Stimulated activated CD4-positive, alpha-beta T cell treated with anti-CD3 and anti-CD28 coated beads, Interleukin-12 subunit alpha, Interleukin-12 subunit beta, amount 100 ng/mL, for 24 hours (primary cell): Measurements from ENCODE around the gene TPD52L2.
"Not testable (repeated sequence)": the region's sequence is repeated elsewhere in the genome, so short reads cannot be mapped to it uniquely, and the experiment has no call there.

Experiments
- DNase-seq, 2 experiments: peaks; one replicate each; pipeline ENCODE4 v3.0.0-alpha.2; 2020; ENCODE audit warnings: low read depth in 2 of 2

The TPD52L2 gene

DNA sequence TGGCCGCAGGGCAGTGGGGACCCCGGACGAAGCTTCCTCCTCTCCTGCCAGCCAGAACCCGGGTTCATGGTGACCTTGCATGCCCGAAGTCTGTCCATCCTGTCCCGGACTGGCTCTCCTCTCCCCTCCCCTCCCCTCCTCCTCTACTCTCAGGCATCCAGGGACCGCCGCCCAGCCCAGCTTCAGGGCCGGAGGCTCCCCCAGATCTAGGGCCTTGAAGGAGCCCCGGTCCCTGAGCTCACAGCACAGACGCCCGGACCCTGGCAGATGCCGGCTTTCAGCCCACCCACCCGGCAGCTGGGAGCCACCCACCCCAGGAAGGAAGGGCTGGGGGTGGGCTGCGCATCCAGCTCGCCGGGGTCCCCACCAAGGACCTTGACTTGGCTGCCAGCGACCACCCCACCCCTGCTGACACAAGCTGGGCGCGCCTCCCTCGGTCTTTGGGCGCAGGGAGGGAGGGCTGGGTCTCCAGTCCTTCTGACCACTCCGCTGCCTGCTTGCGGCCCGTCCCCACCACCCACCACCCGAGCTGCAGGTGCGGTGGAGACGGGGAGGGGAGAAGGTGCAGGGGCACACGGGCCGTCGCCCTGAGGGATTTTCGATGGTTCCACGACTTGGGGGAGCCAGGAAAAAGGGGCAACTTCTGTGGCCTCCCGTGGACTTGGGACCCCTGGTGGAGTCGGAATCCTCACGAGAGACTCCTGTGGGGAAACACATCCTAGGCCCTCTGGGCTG, 9.5 kb upstream of the TPD52L2 start:
- no peak for DNase-seq

DNA sequence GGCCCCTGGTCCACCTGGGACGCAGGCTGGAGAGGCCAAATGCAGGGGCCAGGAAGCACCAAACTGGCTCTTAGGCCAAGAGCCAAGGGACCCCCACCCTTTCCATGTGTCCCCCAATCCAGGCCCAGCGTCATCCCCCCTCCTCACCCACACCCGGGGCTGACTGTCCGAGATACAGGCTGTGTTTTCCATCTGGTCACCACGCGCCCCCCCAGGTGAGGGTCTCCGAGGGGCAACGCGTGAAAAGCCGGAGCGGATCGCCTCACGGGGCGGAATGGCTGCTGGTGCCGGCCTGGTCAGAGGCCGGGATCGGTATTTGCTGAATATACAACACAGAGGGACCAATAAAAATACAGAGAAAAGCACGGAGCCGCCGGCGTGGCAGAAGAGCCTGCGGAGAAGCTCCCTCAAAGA, 9.0 kb upstream of the TPD52L2 start:
- no peak for DNase-seq

DNA sequence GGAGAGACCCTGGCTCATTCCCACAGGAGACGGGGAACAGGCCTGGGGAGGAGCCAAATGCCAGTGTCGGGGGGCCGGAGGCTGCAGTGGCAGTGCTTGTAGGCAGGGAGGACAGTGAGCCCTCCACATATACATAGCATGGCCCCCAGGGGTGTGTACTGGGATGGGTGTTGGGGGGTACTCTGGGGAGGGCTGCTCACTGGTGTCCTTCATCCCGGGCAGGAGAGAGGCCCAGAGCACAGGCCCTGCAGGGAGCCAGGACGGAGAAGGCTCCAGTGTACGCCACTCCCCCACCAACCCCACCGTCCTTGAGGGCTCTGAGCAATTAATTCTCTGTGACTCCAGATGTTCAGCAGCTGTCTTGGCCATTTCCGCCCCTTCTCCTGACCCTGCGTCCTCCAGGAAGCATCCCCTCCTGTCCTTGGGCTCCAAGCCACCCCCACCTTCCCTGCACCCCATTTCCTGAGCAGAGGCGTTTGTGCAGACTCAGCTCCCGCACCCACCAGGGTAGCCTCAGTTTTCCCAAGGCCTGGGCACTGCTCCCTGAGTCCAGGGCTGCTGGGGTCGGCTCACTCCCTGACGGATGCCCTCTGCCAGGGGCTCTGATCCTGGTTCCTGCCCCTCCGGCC, 7.2 kb upstream of the TPD52L2 start:
- DNase-seq, result no peak

DNA sequence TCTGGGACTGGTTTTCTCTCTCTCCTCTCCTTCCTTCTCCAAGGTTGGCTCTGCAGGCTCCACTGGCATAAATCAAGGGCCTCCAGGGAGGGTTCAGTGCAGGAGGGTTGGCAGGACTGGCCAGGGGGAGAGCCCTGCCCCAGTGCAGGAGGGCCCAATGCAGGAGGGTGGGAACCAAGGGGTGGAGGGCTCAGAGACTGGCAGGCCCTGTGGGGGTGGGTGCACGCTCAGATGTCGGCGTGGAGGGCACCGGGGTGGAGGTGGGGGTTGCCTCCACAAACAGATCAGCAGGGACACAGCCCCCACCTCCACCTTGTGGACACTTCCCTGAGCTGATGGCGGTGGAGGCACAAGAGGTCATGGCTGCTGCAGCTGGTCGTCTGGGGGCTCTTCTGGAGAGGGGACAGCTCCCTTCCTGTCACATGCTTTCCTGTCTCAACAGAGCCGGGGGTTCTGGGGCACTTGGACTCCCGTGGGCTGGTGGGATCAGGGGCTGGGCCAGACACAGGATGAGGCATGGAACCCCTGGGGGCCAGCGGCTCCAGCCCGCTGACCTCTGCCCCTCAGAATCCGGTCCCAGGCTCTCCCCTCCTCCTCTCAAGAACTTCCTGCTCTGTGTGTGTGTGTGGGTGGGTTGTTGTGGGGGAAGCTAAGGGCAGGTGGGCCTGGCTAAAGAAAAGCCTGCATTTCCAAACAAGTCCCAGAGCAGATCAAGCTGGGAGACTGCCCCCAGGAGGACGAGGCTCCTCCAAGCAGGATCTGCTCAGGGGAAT, 6.5 kb upstream of the TPD52L2 start:
- DNase-seq, result no peak

DNA sequence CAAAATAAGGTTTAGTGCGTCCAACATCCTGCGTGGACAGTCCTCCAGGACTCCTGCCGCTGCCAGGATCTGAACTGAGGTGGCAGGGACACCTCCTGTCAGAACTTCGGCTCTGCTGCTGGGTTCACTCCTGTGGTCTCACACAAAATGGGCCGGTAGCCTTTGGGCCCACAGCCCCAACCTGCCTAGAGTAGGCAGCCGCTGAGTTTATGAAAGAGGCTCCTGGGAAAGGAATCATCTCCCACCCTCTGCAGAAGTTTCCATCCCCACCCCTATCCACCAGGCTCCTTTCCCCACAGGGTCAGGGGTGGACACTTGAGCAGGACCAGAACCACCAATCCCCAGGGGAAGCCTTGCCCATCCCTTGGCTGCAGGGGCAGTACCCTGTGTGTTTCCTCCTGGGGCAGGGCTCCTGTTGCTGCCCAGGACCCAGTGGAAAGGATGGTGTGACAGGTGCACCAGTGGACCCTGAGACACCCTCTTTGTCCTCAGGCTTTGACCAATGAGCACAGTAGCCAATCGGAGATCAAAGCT, 5.8 kb upstream of the TPD52L2 start:
- DNase-seq, result no peak

DNA sequence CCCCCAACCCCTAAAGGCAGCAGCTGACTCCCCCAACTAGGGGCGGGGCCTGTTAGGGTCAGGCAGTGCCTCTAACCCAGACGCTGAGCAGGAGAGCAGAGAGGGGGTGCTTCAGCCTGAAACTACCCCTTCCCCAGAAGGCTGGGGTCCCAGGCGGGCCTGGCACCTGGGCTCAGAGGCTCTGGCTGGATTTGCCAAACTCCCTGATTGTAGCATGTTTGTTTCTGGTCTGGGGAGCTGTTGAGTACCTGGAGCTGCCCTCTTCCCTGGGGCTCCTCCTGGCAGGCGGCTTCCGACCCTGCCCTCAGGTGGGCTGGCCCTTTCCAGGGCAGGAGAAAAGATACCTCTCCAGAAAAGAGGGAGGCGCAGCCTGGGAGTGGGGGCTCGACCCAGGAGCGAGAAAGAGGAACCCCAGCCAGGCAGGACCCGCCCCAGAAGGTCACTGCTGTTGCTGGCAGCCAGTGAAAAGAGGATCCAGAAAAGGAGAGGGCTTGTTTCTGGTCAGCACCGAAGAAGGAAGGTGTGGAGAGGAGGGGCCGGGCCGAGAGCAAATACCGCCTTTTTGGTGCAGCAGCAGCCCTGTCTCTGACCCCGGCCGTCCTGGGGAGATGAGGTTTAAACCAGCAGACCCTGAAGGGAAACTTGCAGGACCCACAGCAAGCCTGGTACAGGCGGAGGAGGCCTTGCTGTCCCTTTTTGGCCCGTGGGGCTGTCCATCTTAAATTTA, 4.6 kb upstream of the TPD52L2 start:
- no peak for DNase-seq

DNA sequence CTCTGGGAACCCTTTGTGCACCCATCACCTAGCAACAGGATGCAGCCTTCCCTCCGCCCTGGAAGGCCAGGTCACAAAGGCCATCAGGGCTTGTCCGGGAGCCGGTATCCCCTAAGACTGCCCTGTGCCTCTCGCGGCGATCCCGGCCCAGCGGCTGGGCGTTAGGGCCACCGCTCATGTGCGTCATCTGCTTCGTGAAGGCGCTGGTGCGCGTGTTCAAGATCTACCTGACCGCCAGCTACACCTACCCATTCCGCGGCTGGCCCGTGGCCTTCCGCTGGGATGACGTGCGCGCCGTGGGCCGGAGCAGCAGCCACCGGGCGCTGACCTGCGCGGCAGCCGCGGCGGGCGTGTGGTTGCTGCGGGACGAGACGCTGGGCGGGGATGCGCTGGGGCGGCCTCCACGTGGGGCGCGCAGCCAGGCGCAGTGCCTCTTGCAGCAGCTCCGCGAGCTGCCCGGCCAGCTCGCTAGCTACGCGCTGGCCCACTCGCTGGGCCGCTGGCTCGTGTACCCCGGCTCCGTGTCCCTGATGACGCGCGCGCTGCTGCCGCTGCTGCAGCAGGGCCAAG, 3.6 kb upstream of the TPD52L2 start, which contains the start of gene ABHD16B:
Gene ABHD16B, plus strand, starts transcription at position 134 of the 570 bp plus-strand sequence. Its CDS starts 43 bp downstream, at position 177.
- DNase-seq, result no peak

DNA sequence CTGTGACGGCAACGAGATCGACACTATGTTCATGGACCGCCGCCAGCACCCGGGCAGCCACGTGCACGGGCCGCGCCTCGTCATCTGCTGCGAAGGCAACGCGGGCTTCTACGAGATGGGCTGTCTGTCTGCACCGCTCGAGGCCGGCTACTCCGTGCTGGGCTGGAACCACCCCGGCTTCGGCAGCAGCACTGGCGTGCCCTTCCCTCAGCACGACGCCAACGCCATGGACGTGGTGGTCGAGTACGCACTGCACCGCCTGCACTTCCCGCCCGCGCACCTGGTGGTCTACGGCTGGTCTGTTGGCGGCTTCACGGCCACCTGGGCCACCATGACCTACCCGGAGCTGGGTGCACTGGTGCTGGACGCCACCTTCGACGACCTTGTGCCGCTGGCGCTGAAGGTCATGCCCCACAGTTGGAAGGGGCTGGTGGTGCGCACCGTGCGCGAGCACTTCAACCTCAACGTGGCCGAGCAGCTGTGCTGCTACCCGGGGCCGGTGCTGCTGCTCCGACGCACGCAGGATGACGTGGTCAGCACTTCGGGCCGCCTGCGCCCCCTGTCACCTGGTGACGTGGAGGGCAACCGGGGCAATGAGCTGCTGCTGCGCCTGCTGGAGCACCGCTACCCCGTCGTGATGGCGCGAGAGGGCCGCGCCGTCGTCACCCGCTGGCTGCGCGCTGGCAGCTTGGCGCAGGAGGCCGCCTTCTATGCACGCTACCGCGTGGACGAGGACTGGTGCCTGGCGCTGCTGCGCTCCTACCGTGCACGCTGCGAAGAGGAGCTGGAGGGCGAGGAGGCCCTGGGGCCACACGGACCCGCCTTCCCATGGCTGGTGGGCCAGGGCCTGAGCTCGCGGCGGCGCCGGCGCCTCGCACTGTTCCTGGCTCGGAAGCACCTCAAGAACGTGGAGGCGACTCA, 2.8 kb upstream of the TPD52L2 start:
- no peak for DNase-seq

DNA sequence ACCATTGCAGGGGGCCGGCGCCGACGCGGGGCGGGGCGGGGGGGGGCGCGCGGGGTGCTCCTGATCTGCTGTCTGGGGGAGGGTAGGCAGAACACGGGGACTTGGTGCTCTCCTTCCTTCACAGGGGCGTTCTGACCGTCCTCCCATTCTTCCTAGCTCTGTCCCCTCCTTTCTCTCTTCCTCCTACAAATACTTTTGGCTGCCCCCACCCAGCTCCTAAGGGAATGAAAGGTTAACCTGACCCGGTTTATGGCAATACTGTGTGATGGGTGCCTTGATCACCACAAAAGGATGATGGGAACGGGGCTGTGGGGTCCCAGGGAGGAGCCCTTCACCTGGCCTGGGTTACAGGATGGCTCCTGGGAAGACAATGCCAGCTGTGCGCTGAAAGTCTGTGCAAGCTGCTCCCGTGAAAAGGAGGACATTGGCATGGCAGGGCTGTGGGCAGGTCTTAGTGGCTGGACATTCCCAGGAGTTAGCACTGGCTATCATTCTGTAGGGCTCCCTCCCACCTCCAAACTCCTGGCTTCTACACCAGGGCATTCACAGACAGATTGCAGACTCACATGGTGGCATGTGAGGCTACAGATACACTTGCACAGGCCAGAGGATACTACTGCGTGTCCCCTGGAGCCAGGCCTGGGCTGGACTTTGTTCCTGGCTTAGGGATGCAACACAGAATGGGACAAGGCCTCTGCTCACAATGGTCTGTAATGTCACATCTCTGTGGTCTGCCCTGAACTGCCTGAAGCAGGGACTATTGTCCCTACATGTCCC, 1.9 kb upstream of the TPD52L2 start:
- no peak for DNase-seq

DNA sequence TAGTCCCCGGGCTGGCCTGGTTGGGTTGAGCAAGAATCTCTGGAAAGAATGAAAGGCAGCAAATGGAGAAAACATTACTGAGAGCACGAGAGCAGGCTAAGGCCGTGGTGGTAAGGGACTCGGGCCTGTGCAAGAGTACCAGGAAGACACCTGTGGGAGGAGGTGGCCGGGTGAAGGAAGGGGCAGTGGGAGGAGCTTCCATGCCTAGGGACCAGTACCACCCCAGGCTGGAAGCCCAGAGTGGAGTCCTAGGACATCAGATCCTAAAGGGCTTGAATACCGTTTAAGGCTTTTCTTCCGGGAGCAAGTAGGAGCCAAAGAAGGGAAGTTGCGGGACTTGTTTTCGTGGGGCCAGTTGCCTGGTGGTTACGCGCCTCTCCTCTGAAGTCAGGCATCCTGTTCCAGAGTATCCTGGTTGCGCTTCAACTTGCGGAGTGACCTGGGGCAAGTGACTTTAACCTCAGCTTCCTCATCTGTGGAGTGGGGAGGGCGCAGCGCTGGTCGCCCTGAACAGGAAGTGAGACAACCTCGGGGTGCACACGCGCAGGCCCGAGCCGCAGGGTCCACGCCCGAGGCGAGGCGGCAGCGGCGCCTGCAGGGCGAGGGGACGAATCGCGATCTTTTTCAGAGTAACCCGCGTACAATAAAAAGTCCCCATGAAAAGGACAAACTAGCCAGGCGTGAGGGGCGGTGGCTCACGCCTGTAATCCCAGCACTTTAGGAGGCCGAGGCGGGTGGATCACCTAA, 1.1 kb upstream of the TPD52L2 start:
- peak; percentile 51 to 69 for DNase-seq

DNA sequence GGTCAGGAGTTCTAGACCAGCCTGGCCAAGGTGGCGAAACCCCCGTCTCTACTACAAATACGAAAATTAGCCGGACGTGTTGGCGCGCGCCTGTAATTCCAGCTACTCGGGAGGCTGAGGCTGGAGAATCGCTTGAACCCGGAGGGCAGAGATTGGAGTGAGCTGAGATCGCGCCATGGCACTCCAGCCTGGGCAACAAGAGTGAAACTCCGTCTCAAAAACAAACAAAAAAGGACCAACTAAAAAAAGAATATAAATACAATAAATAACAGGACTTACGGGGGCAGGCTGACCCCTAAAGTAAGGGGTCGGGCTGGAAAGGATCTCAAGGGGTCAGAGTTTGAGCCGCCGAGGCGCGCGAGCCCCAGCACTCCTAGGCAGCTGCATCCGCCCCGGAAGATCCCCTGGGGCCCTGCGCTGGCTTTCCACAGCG, 509 bp upstream of the TPD52L2 start:
- DNase-seq, result no peak

DNA sequence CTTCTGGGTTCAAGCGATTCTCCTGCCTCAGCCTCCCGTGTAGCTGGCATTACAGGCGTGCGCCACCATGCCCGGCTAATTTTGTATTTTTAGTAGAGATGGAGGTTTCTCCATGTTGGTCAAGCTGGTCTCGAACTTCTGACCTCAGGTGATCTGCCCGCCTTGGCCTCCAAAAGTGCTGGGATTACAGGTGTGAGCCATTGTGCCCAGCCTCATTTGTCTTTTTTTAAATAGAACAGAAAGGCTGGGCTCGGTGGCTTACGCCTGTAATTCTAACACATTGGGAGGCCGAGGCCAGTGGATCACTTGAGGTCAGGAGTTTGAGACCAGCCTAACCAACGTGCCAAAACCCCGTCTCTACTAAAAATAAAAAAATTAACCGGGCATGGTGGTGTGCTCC, 2.0 kb downstream of the TPD52L2 start:
- DNase-seq, result not testable (repeated sequence)

DNA sequence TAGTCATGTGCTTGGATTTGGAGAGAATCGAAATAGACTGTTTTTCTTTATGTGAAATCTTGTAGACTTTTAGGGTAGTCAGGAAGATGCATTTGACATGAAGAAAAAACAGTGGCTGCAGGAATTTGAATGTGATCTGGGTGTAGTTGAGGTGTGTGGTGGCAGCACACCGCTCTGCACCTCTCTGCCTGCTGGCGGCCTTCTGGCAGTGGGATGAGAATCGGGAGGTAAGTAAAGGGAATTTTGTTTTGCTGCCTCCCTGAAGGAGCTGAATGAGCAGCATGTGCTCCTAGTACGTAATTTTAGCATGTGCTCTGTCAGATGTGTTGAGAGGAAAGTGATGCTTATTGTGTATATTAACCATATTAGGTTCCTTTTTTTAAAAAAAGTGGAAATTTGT, 3.2 kb downstream of the TPD52L2 start:
- DNase-seq, result no peak

DNA sequence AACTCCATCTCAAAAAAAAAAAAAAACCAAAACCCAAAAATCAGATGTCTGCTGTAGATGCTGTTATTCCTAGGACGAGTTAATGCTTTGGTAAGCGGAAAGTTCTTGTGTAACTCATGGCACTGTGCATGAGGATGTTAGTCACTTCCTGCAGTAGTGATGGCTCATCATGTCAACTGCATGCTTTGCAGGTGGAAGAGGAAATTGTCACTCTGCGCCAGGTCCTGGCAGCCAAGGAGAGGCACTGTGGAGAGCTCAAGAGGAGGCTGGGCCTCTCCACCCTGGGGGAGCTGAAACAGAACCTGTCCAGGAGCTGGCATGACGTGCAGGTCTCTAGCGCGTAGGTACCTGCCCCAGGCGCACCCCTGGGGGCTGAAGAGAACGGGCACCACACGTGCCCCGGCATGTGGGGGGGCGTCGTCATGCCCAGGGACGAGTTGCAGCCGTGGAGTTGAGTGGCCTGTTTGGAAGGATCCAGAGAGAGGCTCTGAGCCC, 8.5 kb downstream of the TPD52L2 start:
- DNase-seq, result peak in 1 of 2 experiments; percentile 23

DNA sequence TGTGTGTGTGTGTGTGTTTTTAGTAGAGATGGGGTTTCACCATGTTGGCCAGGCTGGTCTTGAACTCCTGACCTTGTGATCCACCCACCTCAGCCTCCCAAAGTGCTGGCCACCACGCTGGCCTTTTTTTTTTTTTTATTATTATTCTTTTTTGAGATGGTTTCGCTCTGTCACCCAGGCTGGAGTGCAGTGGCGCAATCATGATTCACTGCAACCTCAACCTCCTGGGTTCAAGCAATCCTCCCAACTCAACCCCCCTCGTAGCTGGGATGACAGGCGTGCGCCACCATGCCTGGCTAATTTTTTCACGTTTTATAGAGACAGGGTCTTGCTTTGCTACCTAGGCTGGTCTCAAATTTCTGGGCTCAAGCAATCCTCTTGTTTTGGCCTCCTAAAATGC, 9.2 kb downstream of the TPD52L2 start:
- DNase-seq, result not testable (repeated sequence)

DNA sequence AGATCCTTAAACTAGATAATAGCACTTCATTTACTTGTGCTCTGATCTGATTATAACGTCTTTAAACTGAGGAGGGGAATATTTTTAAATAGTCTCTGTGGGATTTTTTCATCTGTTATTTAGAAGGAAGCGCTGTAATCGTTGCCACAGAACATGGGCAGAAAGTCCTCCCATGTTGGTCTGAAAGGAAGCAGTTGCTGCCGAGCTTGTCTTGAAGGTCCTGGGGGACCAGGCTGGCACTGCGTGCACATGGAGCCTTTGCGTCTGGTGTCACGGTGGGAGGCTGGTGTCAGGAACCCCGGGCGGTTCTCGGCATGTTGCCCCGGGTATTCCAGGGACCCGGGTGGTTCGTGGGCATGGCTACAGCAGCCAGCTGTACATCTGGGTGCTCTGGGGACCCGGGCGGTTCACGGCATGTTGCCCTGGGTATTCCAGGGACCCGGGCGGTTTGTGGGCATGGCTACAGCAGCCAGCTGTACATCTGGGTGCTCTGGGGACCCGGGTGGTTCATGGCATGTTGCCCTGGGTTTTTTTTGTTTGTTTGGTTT, 11.5 kb downstream of the TPD52L2 start:
- DNase-seq, result no peak

DNA sequence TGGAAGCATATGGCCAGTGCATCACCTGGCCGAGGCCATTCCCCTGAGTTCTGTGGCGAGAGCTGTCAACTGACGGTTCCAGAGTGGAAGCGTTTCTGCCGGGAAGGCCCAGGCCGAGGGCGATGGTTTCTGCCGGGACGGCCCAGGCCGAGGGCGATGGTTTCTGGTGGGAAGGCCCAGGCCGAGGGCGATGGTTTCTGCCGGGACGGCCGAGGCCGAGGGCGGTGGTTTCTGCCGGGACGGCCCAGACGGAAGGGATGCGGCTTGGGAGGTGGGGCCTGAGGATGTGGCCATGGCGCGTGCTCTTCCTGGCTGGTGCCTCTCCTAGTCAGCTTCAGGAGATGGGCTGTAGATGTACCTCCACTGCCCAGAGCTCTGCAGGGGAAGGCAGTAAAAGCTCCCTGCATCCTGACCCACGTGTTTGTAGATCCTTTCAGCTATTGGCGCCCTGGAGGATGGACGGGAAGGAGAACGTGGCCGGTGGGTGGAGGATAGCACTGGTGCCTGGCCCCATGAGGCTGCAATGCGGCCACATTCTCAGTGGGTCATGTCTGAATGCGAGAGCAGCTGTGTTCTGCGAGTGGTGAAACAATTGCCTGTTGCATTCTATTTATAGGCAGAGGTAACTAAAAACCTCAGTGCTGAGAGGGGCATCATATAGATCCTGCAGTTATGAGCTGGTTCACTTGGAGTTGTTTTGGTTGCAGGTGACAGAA, 12.8 kb downstream of the TPD52L2 start:
- no peak for DNase-seq
